ENCODE measurements around the gene EXOG.

- TF ChIP-seq CTCF (IDR thresholded peaks at IDR 0.05) (no peak), POLR2AphosphoS5 (IDR thresholded peaks at IDR 0.05) (no peak), POLR2A (IDR thresholded peaks at IDR 0.05) (no peak), EP300 (IDR thresholded peaks at IDR 0.05) (no peak)
Measured at GRCh38 chr3:38474928-38475605, 21.1 kb upstream of the EXOG start.

All from suprapubic skin (tissue), 4 donors.